Lower lobe of right lung (tissue), 2 donors: ENCODE results near the gene HOXC11. TPM values are rescaled to one million over a fixed set of nuclear protein-coding genes. Genes with fewer than 3 reads are reported as not detected.

Source experiments
- ATAC-seq, 2 donors: fragments of 200-7000 bp; cut with Tn5 transposase; one replicate each; pipeline ENCODE4 v1.9.1; 2020 to 2022; ENCODE audit warnings: mild to moderate bottlenecking in 2 of 2, moderate library complexity in 2 of 2
- DNase-seq: peaks from one replicate; pipeline ENCODE4 v3.0.0-alpha.2; 2020
- H3K27ac ChIP-seq: fragments of 200-600 bp; one replicate; pipeline ENCODE4 v1.8.0; 2022
- H3K27me3 ChIP-seq: fragments of 200-600 bp; one replicate; pipeline ENCODE4 v1.8.0; 2022; ENCODE audit warnings: low read depth
- H3K36me3 ChIP-seq: fragments of 200-600 bp; one replicate; pipeline ENCODE4 v1.8.0; 2022; ENCODE audit warnings: mild to moderate bottlenecking
- H3K4me1 ChIP-seq: fragments of 200-600 bp; one replicate; pipeline ENCODE4 v1.8.0; 2022
- H3K4me3 ChIP-seq: fragments of 200-600 bp; one replicate; pipeline ENCODE4 v1.8.0; 2022; ENCODE audit warnings: mild to moderate bottlenecking
- H3K9me3 ChIP-seq: fragments of 200-600 bp; one replicate; pipeline ENCODE4 v1.8.0; 2022
- CTCF ChIP-seq: fragments of 200-600 bp; IDR thresholded peaks from one replicate; pipeline ENCODE4 v1.8.0; 2022; ENCODE audit warnings: antibody characterized with exemption, mild to moderate bottlenecking
- intact Hi-C: fragments of 100-400 bp; cut with DNase I; formaldehyde crosslinking; loops from one replicate; pipeline ENCODE4 v1.11.0; 2022
- total RNA-seq: library from RNA; stranded (reverse); fragmentation: NEBNext Ultra II Directional; extraction: Animal tissue kit (Norgen Biotek cat#: 25700); gene quantifications from one replicate; pipeline ENCODE4 v1.2.1, GENCODE V29; 2021
- donor health status: DM: no; HTN: yes; CAD: no; lungs with severe emphysema.

HOXC11 gene
- total RNA-seq, 1 donor from 2014 or later, result not detected

- ATAC-seq (no peak), DNase-seq (no peak)
- H3K9me3 ChIP-seq, result no peaks in the 10 kb centered on the region
- H3K36me3 ChIP-seq, result no peaks in the 10 kb centered on the region
- no peak overlapping the region for H3K4me3 ChIP-seq
- H3K4me1 ChIP-seq, result peaks cover 31% of the 10 kb centered on the region
- no peak overlapping the region for H3K27ac ChIP-seq
- intact Hi-C loops, result loop anchor here (5.0 kb wide), 1 partner anchor 206 kb away; no protein-coding TSS in a partner anchor
- H3K27me3 ChIP-seq, result peaks cover 100% of the 10 kb centered on the region
- TF ChIP-seq CTCF, result no peak
Measured at GRCh38 chr12:54001283-54002187, 28.6 kb downstream of the HOXC11 start.

GRCh38 chr12:54002278-54002914 lies 29.5 kb downstream of the HOXC11 start:
- no peak for TF ChIP-seq CTCF
- ATAC-seq (no peak), DNase-seq (no peak)
- peaks cover 29% of the 10 kb centered on the region for H3K4me1 ChIP-seq
- H3K27me3 ChIP-seq, result peaks cover 100% of the 10 kb centered on the region
- no peaks in the 10 kb centered on the region for H3K9me3 ChIP-seq
- H3K36me3 ChIP-seq, result no peaks in the 10 kb centered on the region
- no peak overlapping the region for H3K27ac ChIP-seq
- no peak overlapping the region for H3K4me3 ChIP-seq
- intact Hi-C loops, result loop anchor here (5.0 kb wide), 1 partner anchor 205 kb away; no protein-coding TSS in a partner anchor

GRCh38 chr12:54002915-54003389 lies 30.0 kb downstream of the HOXC11 start:
- Histone ChIP-seq H3K9me3 (no peaks in the 10 kb centered on the region), H3K36me3 (no peaks in the 10 kb centered on the region), H3K4me3 (no peak overlapping the region), H3K27me3 (peaks cover 100% of the 10 kb centered on the region), H3K27ac (no peak overlapping the region), H3K4me1 (peaks cover 28% of the 10 kb centered on the region)
- DNase-seq, result no peak
- no peak for ATAC-seq
- intact Hi-C loops, result loop anchor here (5.0 kb wide), 1 partner anchor 204 kb away; no protein-coding TSS in a partner anchor
- TF ChIP-seq CTCF, result no peak

- Histone ChIP-seq H3K9me3 (no peaks in the 10 kb centered on the region), H3K4me3 (no peak overlapping the region), H3K27ac (no peak overlapping the region), H3K4me1 (peaks cover 28% of the 10 kb centered on the region), H3K27me3 (peaks cover 99% of the 10 kb centered on the region), H3K36me3 (no peaks in the 10 kb centered on the region)
- DNase-seq, result no peak
- no peak for ATAC-seq
- intact Hi-C loops, result loop anchor here (5.0 kb wide), 1 partner anchor 204 kb away; no protein-coding TSS in a partner anchor
- TF ChIP-seq CTCF, result no peak
Measured at GRCh38 chr12:54003625-54004024, 30.7 kb downstream of the HOXC11 start.

GRCh38 chr12:54004063-54004840 lies 31.3 kb downstream of the HOXC11 start:
- H3K36me3 ChIP-seq, result no peaks in the 10 kb centered on the region
- no peak overlapping the region for H3K4me3 ChIP-seq
- ATAC-seq, result no peak
- peaks cover 31% of the 10 kb centered on the region for H3K4me1 ChIP-seq
- H3K27me3 ChIP-seq, result peaks cover 96% of the 10 kb centered on the region
- no peak for DNase-seq
- no peak overlapping the region for H3K27ac ChIP-seq
- H3K9me3 ChIP-seq, result no peaks in the 10 kb centered on the region
- intact Hi-C loops, result loop anchor here (5.0 kb wide), 1 partner anchor 203 kb away; no protein-coding TSS in a partner anchor
- no peak for TF ChIP-seq CTCF
